SU-DHL-6 (cell line): ENCODE measurements around the gene ALK.

Source experiments
- H2AFZ ChIP-seq: fragments of 200-600 bp; sonication (generic); 2 replicates; pipeline ENCODE4 v1.6.1; 2014; ENCODE audit warnings: low read depth, mild to moderate bottlenecking, moderate library complexity, mixed read lengths, antibody characterized with exemption, low read length; ENCODE audit not compliant: severe bottlenecking
- H3F3A ChIP-seq: fragments of 200-600 bp; shearing (Covaris generic); 2 replicates; pipeline ENCODE4 v1.6.0; 2016; ENCODE audit warnings: antibody characterized with exemption, mild to moderate bottlenecking; ENCODE audit not compliant: insufficient read depth
- H3K27ac ChIP-seq: fragments of 200-600 bp; sonication (generic); 2 replicates; pipeline ENCODE4 v1.5.1; 2016; ENCODE audit warnings: low read depth, mild to moderate bottlenecking, low read length, moderate library complexity, mixed read lengths
- H3K27me3 ChIP-seq: fragments of 200-600 bp; sonication (generic), shearing (Covaris generic); 2 replicates; pipeline ENCODE4 v1.6.0; 2014; ENCODE audit warnings: mild to moderate bottlenecking, low read length
- H3K36me3 ChIP-seq: fragments of 200-600 bp; sonication (generic); 2 replicates; pipeline ENCODE4 v1.6.1; 2014; ENCODE audit warnings: mild to moderate bottlenecking, low read length, mixed read lengths
- H3K4me2 ChIP-seq: fragments of 300-600, 200-600 bp; shearing (Covaris generic), sonication (generic); 2 replicates; pipeline ENCODE4 v1.6.0; 2014; ENCODE audit warnings: low read length, low read depth, mild to moderate bottlenecking; ENCODE audit not compliant: poor library complexity, severe bottlenecking
- H3K4me3 ChIP-seq: fragments of 200-600 bp; sonication (generic); 2 replicates; pipeline ENCODE4 v1.5.1; 2014; ENCODE audit warnings: antibody characterized with exemption, low read length, mild to moderate bottlenecking, mixed read lengths; ENCODE audit not compliant: insufficient read depth, poor library complexity, severe bottlenecking
- H3K79me2 ChIP-seq: fragments of 200-600 bp; sonication (generic); 2 replicates; pipeline ENCODE4 v1.6.1; 2014; ENCODE audit warnings: mild to moderate bottlenecking, low read length, moderate library complexity; ENCODE audit not compliant: insufficient read depth
- H3K9ac ChIP-seq: fragments of 200-600 bp; sonication (generic); 2 replicates; pipeline ENCODE4 v1.7.0; 2014; ENCODE audit warnings: mild to moderate bottlenecking, low read length
- H3K9me2 ChIP-seq: fragments of 200-600 bp; sonication (generic); replicated peaks from 2 replicates; pipeline ENCODE4 v1.6.1; 2014; ENCODE audit warnings: low read length; ENCODE audit not compliant: insufficient read depth
- H3K9me3 ChIP-seq: fragments of 200-600 bp; sonication (generic); 2 replicates; pipeline ENCODE4 v1.6.1; 2014; ENCODE audit warnings: low read length, mixed read lengths; ENCODE audit not compliant: insufficient read depth
- H4K20me1 ChIP-seq: fragments of 200-600 bp; sonication (generic); 2 replicates; pipeline ENCODE4 v1.6.1; 2014; ENCODE audit warnings: low read depth, mild to moderate bottlenecking, antibody characterized with exemption, low read length, moderate library complexity, mixed read lengths
- CTCF ChIP-seq: fragments of 200-600 bp; sonication (generic); IDR thresholded peaks from one replicate; pipeline ENCODE4 v1.5.1; 2017; ENCODE audit warnings: antibody characterized with exemption, mild to moderate bottlenecking, low read length, moderate library complexity; ENCODE audit not compliant: insufficient read depth, poor library complexity, severe bottlenecking
- EZH2phosphoT487 ChIP-seq: fragments of 200-600 bp; sonication (generic), shearing (Covaris generic); conservative IDR thresholded peaks from 2 replicates; pipeline ENCODE4 v1.6.1; 2018; ENCODE audit warnings: mild to moderate bottlenecking, antibody characterized with exemption, low read length, moderate library complexity, mixed read lengths

ALK gene

GRCh38 chr2:29789911-29790485 is 131.4 kb downstream of the ALK start:
- Histone ChIP-seq H3K4me3 (no peak overlapping the region), H3K27me3 (no peaks in the 10 kb centered on the region), H3F3A (no peaks in the 10 kb centered on the region), H3K4me2 (no peak overlapping the region), H3K36me3 (no peaks in the 10 kb centered on the region), H2AFZ (no peak overlapping the region), H3K27ac (no peak overlapping the region), H3K9me3 (no peaks in the 10 kb centered on the region), H3K9me2 (no peaks in the 10 kb centered on the region), H4K20me1 (no peaks in the 10 kb centered on the region), H3K79me2 (no peaks in the 10 kb centered on the region), H3K9ac (no peak overlapping the region)
- TF ChIP-seq CTCF (no peak), EZH2phosphoT487 (no peak)

DNA sequence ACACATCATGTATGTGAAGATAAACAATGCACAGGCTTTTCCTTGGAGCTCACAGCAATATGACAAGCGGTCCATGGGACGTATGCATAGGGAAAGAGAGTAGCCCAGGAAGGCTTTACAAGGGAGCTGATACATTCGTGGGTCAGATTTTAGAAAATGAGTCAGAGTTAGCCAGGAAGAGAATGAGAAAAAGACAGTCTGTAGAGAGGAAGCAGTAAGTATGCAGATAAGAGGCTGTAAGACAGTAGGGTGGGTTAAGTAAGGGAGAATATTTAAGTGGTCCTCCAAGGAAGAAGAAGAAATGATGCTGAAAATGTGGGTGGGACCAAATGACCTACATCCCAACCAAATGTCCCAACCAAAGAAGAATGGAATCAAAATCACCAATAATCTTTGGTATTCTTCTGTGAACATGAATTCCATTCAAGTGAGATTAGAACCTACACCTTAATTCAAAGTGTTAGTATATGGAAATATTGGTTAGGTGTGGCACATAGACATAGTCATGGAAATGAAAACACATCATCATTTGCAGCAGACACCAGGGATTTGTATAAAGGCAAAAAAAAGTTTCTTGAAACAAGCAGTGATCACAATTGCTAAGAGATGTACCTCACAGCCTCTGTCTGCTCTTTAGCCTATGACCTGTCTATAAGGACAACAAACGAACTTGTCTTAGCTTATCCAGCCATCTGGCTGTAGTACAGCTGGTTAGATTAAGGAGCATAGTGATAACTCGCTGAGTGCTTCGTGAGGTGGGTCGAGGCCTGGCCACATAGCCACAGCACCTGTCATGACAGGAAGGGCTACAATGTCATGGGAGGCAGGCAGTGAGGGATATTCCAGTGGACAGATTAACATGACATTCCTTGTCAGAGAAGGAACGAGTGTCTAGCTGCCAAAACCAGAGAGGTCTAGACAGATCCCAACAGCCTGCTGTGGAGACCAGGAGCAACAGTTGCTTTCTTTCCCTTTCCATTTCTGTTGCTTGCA is 133.6 kb downstream of the ALK start:
- Histone ChIP-seq H3K9me2 (no peaks in the 10 kb centered on the region), H3K9me3 (no peaks in the 10 kb centered on the region), H3K27me3 (no peaks in the 10 kb centered on the region), H3K4me3 (no peak overlapping the region), H3K36me3 (no peaks in the 10 kb centered on the region), H3F3A (no peaks in the 10 kb centered on the region), H3K4me2 (no peak overlapping the region), H2AFZ (no peak overlapping the region), H3K9ac (no peak overlapping the region), H4K20me1 (no peaks in the 10 kb centered on the region), H3K27ac (no peak overlapping the region), H3K79me2 (no peaks in the 10 kb centered on the region)
- TF ChIP-seq CTCF (no peak), EZH2phosphoT487 (no peak)

DNA sequence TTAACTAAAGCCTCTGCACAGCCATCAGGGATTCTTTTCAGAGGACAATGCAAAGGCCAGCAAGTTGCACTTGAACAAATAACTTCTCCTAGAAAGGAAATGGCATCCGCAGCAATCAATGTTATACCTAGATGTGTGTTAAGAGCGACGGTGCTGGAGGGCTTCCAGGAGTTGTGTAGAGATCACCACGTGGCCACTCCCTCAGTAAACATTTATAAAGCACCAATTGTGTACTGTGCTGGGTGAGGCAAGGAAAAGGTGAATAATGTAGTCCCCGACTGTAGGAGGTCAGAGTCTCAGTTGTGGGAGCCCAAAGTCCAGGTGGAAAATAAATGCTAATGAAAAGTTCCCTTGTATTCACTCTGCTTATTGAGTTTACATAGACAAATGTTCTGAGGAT is 135.0 kb downstream of the ALK start:
- no peak overlapping the region for H3K4me3 ChIP-seq
- H3K4me2 ChIP-seq = no peak overlapping the region
- TF ChIP-seq EZH2phosphoT487 (no peak), CTCF (no peak)
- no peaks in the 10 kb centered on the region for H3K9me2 ChIP-seq
- no peak overlapping the region for H3K9ac ChIP-seq
- H3K27ac ChIP-seq = no peak overlapping the region
- no peak overlapping the region for H2AFZ ChIP-seq
- no peaks in the 10 kb centered on the region for H3K79me2 ChIP-seq
- H4K20me1 ChIP-seq = no peaks in the 10 kb centered on the region
- no peaks in the 10 kb centered on the region for H3K27me3 ChIP-seq
- H3F3A ChIP-seq = no peaks in the 10 kb centered on the region
- H3K36me3 ChIP-seq = no peaks in the 10 kb centered on the region
- H3K9me3 ChIP-seq = no peaks in the 10 kb centered on the region
